Natural killer cell (primary cell): ENCODE results near the gene MYO1F. TPM values are rescaled to one million over a fixed set of nuclear protein-coding genes. Genes with fewer than 3 reads are reported as not detected.
A peak's percentile ranks its signal among the peaks of the same experiment; 100 is the strongest.

Experiments
- ATAC-seq, 3 donors: fragments of 150-1000 bp in 2 of 3; fragments of 200-7000 bp in 1 of 3; cut with Tn5 transposase; 1 replicate in 1 of 3; 2 replicates in 2 of 3; pipeline ENCODE4 v1.10.0; 2021; ENCODE audit warnings: mild to moderate bottlenecking in 2 of 3, moderate library complexity in 2 of 3
- DNase-seq, 2 donors: peaks; one replicate each; pipeline versions ENCODE4 v3.0.0 to v3.0.0-alpha.2; 2013 to 2021; ENCODE audit warnings: mixed read lengths in 1 of 2
- H3K27ac ChIP-seq: one replicate; pipeline ENCODE4 v1.5.1; 2013; ENCODE audit warnings: mild to moderate bottlenecking, low read length
- H3K27me3 ChIP-seq: one replicate; pipeline ENCODE4 v1.6.1; 2013; ENCODE audit warnings: low read length; ENCODE audit not compliant: control insufficient read depth, insufficient read depth
- H3K36me3 ChIP-seq: one replicate; pipeline ENCODE4 v1.6.1; 2013; ENCODE audit warnings: low read length; ENCODE audit not compliant: control insufficient read depth, insufficient read depth
- H3K4me1 ChIP-seq: one replicate; pipeline ENCODE4 v1.6.1; 2013; ENCODE audit warnings: low read length; ENCODE audit not compliant: control insufficient read depth, insufficient read depth
- H3K4me3 ChIP-seq: one replicate; pipeline ENCODE4 v1.5.1; 2013; ENCODE audit warnings: low read length
- H3K9me3 ChIP-seq: one replicate; pipeline ENCODE4 v1.6.1; 2013; ENCODE audit warnings: low read length; ENCODE audit not compliant: control insufficient read depth, insufficient read depth
- H3K27ac Mint-ChIP-seq, 2 donors: one replicate each; pipeline ENCODE4 v1.8.0; 2022; ENCODE audit warnings: mild to moderate bottlenecking in 2 of 2, mixed read lengths in 2 of 2, moderate library complexity in 1 of 2
- H3K27me3 Mint-ChIP-seq, 2 donors: one replicate each; pipeline ENCODE4 v1.8.0; 2022; ENCODE audit warnings: low read depth in 2 of 2, mixed read lengths in 2 of 2
- H3K36me3 Mint-ChIP-seq: one replicate; pipeline ENCODE4 v1.8.0; 2022; ENCODE audit warnings: mixed read lengths
- H3K4me1 Mint-ChIP-seq, 2 donors: one replicate each; pipeline ENCODE4 v1.8.0; 2022; ENCODE audit warnings: mixed read lengths in 2 of 2
- H3K4me3 Mint-ChIP-seq: one replicate; pipeline ENCODE4 v1.8.0; 2022; ENCODE audit warnings: mild to moderate bottlenecking, moderate library complexity, mixed read lengths
- H3K9me3 Mint-ChIP-seq, 2 donors: one replicate each; pipeline ENCODE4 v1.8.0; 2022; ENCODE audit warnings: mixed read lengths in 2 of 2
- CTCF ChIP-seq: fragments of 200-600 bp; IDR thresholded peaks from one replicate; pipeline ENCODE4 v1.8.0; 2022; ENCODE audit warnings: antibody characterized with exemption
- WGBS: methylation state at CpG from one replicate; pipeline ENCODE4 v1.1.7; 2013; ENCODE audit warnings: missing lambda C conversion rate; ENCODE audit not compliant: insufficient coverage; 5-methylcytosine and 5-hydroxymethylcytosine counted together
- intact Hi-C: fragments of 100-400 bp; cut with micrococcal nuclease; formaldehyde crosslinking; loops from one replicate; pipeline ENCODE4 v1.14.2; 2022
- total RNA-seq, 4 donors: library from RNA; stranded (reverse); fragments of 120-200 nt in 1 of 4; gene quantifications; one replicate each; pipeline versions ENCODE4 v1.2.3 to v1.2.4, GENCODE V29; 2013 to 2022

MYO1F gene
- total RNA-seq, 3 donors from 2014 or later (not counting 1 experiment from before 2014, with no cell fraction given) = 971 to 1,223 (median 1,014) TPM

DNA sequence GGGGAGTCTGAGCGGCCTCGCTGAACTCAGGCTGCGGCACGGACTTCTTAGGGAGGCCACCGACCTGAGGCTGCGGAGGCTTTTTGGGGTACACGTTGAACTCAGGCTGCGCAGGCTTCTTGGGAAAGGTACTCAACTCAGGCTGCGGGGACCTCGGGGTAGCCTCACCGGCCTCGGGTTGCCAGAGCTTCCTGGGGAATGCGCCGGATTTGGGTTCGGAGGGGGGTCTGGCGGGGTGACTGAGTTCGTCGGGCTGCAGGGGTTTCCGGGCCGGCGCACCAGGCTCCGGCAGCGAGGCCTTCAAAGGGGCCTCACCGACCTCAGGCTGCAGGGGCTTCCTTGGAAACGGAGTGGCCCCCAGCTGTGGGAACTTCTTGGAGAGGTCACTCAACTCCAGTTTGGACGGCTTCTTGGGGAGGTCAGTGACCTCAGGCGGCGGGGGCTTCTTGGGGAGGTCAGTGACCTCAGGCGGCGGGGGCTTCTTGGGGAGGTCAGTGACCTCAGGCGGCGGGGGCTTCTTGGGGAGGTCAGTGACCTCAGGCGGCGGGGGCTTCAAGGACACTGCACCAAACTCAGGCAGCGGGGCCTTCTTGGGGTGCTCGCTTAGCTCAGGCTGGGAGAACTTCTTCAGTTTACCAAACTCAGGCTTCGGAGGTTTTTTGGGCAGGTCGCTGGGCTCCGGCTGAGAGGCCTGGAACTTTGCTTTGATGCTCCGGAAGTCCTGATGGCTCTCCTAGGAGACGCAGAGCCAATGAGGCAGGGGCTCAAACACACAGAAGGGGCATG lies 78.0 kb downstream of the MYO1F start:
- peaks cover 55% of the 10 kb centered on the region for H3K4me1 ChIP-seq
- H3K9me3 ChIP-seq = no peaks in the 10 kb centered on the region
- intact Hi-C loops = no loop called here
- H3K27me3 ChIP-seq = no peaks in the 10 kb centered on the region
- 92% methylated on average over 41 of the region's 41 CpGs for WGBS
- Mint-ChIP-seq H3K27me3 (no peaks in the 10 kb centered on the region), H3K27ac (no peak overlapping the region), H3K4me3 (no peak overlapping the region), H3K9me3 (no peaks in the 10 kb centered on the region), H3K36me3 (no peaks in the 10 kb centered on the region), H3K4me1 (peaks cover 17 to 29% of the 10 kb centered on the region in 2 donors)
- H3K36me3 ChIP-seq = no peaks in the 10 kb centered on the region
- no peak for ATAC-seq
- no peak overlapping the region for H3K27ac ChIP-seq
- DNase-seq = no peak
- H3K4me3 ChIP-seq = no peak overlapping the region
- TF ChIP-seq CTCF = no peak

GRCh38 chr19:8498295-8498694 lies 78.9 kb downstream of the MYO1F start:
- ATAC-seq = no peak

GRCh38 chr19:8494158-8494557 lies 83.1 kb downstream of the MYO1F start:
- DNase-seq (no peak), ATAC-seq (peak in 1 of 3 donors; percentile 35)
- no peaks in the 10 kb centered on the region for H3K9me3 Mint-ChIP-seq
- peaks cover 15% of the 10 kb centered on the region for H3K4me1 ChIP-seq
- no peaks in the 10 kb centered on the region for H3K9me3 ChIP-seq
- H3K27ac ChIP-seq = no peak overlapping the region
- no peaks in the 10 kb centered on the region for H3K36me3 Mint-ChIP-seq
- H3K27me3 Mint-ChIP-seq = no peaks in the 10 kb centered on the region
- H3K36me3 ChIP-seq = peaks cover 5% of the 10 kb centered on the region
- H3K4me1 Mint-ChIP-seq = peaks cover 0 to 5% of the 10 kb centered on the region in 2 donors
- no peak for TF ChIP-seq CTCF
- 25% methylated on average over 7 of the region's 7 CpGs for WGBS
- intact Hi-C loops = no loop called here
- H3K4me3 Mint-ChIP-seq = no peak overlapping the region
- no peak overlapping the region for H3K4me3 ChIP-seq
- H3K27ac Mint-ChIP-seq = peak overlapping the region in 1 of 2 donors; percentile 33
- no peaks in the 10 kb centered on the region for H3K27me3 ChIP-seq

More at GRCh38 chr19:8498295-8498694, 78.9 kb downstream of the MYO1F start:
- intact Hi-C loops = no loop called here
- Histone ChIP-seq H3K36me3 (no peaks in the 10 kb centered on the region), H3K4me3 (no peak overlapping the region), H3K4me1 (peaks cover 53% of the 10 kb centered on the region), H3K9me3 (no peaks in the 10 kb centered on the region), H3K27ac (no peak overlapping the region), H3K27me3 (no peaks in the 10 kb centered on the region)
- TF ChIP-seq CTCF = no peak
- H3K4me3 Mint-ChIP-seq = no peak overlapping the region
- H3K27me3 Mint-ChIP-seq = no peaks in the 10 kb centered on the region
- 91% methylated on average over 22 of the region's 22 CpGs for WGBS
- peaks cover 17 to 20% of the 10 kb centered on the region in 2 donors for H3K4me1 Mint-ChIP-seq
- DNase-seq = no peak
- H3K9me3 Mint-ChIP-seq = no peaks in the 10 kb centered on the region
- no peaks in the 10 kb centered on the region for H3K36me3 Mint-ChIP-seq
- no peak overlapping the region for H3K27ac Mint-ChIP-seq
